WERI-Rb-1 (cell line): ENCODE measurements around the gene ACVRL1.
A peak's percentile ranks its signal among the peaks of the same experiment; 100 is the strongest.

Source experiments
- DNase-seq: peaks from one replicate; pipeline ENCODE4 v3.0.0-alpha.2; 2020
- H3K27ac ChIP-seq: fragments of 250-450 bp; sonication (Bioruptor Pico); 2 replicates; pipeline ENCODE4 v1.5.1; 2020; ENCODE audit warnings: mild to moderate bottlenecking, moderate library complexity
- H3K27me3 ChIP-seq: fragments of 250-450 bp; sonication (Bioruptor Pico); 2 replicates; pipeline ENCODE4 v1.5.1; 2021; ENCODE audit warnings: mild to moderate bottlenecking, low read depth, moderate library complexity; ENCODE audit not compliant: insufficient read depth, severe bottlenecking
- H3K36me3 ChIP-seq: fragments of 250-450 bp; sonication (Bioruptor Pico); 2 replicates; pipeline ENCODE4 v1.5.1; 2020; ENCODE audit warnings: mild to moderate bottlenecking, moderate library complexity
- H3K4me3 ChIP-seq: 2 replicates; pipeline ENCODE4 v1.5.1; 2011; ENCODE audit warnings: low read depth, mild to moderate bottlenecking, control low read depth, low read length
- H3K9me3 ChIP-seq: fragments of 250-450 bp; sonication (Bioruptor Pico); 2 replicates; pipeline ENCODE4 v1.5.1; 2021; ENCODE audit warnings: mild to moderate bottlenecking, moderate library complexity; ENCODE audit not compliant: severe bottlenecking
- CTCF ChIP-seq: IDR thresholded peaks from 2 replicates; pipeline ENCODE4 v1.5.1; 2011; ENCODE audit warnings: low read depth, mild to moderate bottlenecking, control low read depth, inconsistent platforms, low read length

The ACVRL1 gene

GRCh38 chr12:51953864-51954263 lies 46.6 kb downstream of the ACVRL1 start:
- H3K4me3 ChIP-seq: peak overlapping the region; percentile 97
- no peaks in the 10 kb centered on the region for H3K27me3 ChIP-seq

GRCh38 chr12:51954561-51955361 lies 47.5 kb downstream of the ACVRL1 start:
- no peak for DNase-seq
- TF ChIP-seq CTCF: no peak
- Histone ChIP-seq H3K9me3 (no peaks in the 10 kb centered on the region), H3K27me3 (no peaks in the 10 kb centered on the region), H3K36me3 (peaks cover 34% of the 10 kb centered on the region), H3K27ac (peak overlapping the region; percentile 94), H3K4me3 (no peak overlapping the region)

More at GRCh38 chr12:51953864-51954263, 46.6 kb downstream of the ACVRL1 start:
- TF ChIP-seq CTCF: no peak
- peak overlapping the region; percentile 94 for H3K27ac ChIP-seq
- peaks cover 25% of the 10 kb centered on the region for H3K36me3 ChIP-seq
- no peak for DNase-seq
- no peaks in the 10 kb centered on the region for H3K9me3 ChIP-seq

- H3K27ac ChIP-seq: no peak overlapping the region
Observed at GRCh38 chr12:51955702-51956101, 48.4 kb downstream of the ACVRL1 start.

GRCh38 chr12:51958542-51958941 lies 51.2 kb downstream of the ACVRL1 start:
- no peak for DNase-seq
- no peak overlapping the region for H3K4me3 ChIP-seq
- no peak for TF ChIP-seq CTCF
- H3K27ac ChIP-seq: no peak overlapping the region
- peaks cover 50% of the 10 kb centered on the region for H3K36me3 ChIP-seq
- H3K27me3 ChIP-seq: no peaks in the 10 kb centered on the region
- H3K9me3 ChIP-seq: no peaks in the 10 kb centered on the region

More at GRCh38 chr12:51955702-51956101, 48.4 kb downstream of the ACVRL1 start:
- Histone ChIP-seq H3K4me3 (no peak overlapping the region), H3K27me3 (no peaks in the 10 kb centered on the region), H3K9me3 (no peaks in the 10 kb centered on the region), H3K36me3 (peaks cover 39% of the 10 kb centered on the region)
- no peak for TF ChIP-seq CTCF
- DNase-seq: no peak

- H3K27me3 ChIP-seq: no peaks in the 10 kb centered on the region
- peaks cover 53% of the 10 kb centered on the region for H3K36me3 ChIP-seq
- H3K4me3 ChIP-seq: no peak overlapping the region
- TF ChIP-seq CTCF: no peak
- DNase-seq: no peak
- H3K9me3 ChIP-seq: no peaks in the 10 kb centered on the region
- no peak overlapping the region for H3K27ac ChIP-seq
Observed at GRCh38 chr12:51959211-51959610, 51.9 kb downstream of the ACVRL1 start.
